ENCODE measurements around the gene GPR137B.

- TF ChIP-seq GATA2 (IDR thresholded peaks at IDR 0.05; ENCODE audit: low read depth, low read length) (no peak), GATA3 (IDR thresholded peaks at IDR 0.05; ENCODE audit: low read depth, low read length) (no peak)
These were observed 9.0 kb upstream of the GPR137B start for GRCh38 chr1:236133339-236133738.

Data from SH-SY5Y (cell line).